ENCODE data around the gene CACNA1C.
"Not testable (repeated sequence)": the region's sequence is repeated elsewhere in the genome, so short reads cannot be mapped to it uniquely, and the experiment has no call there.

Gene CACNA1C

GRCh38 chr12:2733493-2734355 lies 680.9 kb downstream of the CACNA1C start:
- no peak for DNase-seq

GRCh38 chr12:2735432-2735831 lies 682.6 kb downstream of the CACNA1C start:
- DNase-seq, result no peak

GRCh38 chr12:2737656-2738241 lies 685.0 kb downstream of the CACNA1C start:
- no peak for DNase-seq

- DNase-seq, result no peak
These were observed 686.3 kb downstream of the CACNA1C start for GRCh38 chr12:2739069-2739468.

- no peak for DNase-seq
These were observed 687.2 kb downstream of the CACNA1C start for GRCh38 chr12:2739832-2740641.

GRCh38 chr12:2742037-2742436 lies 689.2 kb downstream of the CACNA1C start:
- DNase-seq, result not testable (repeated sequence)

- no peak for DNase-seq
These were observed 690.7 kb downstream of the CACNA1C start for GRCh38 chr12:2743478-2743877.

- no peak for DNase-seq
These were observed 692.9 kb downstream of the CACNA1C start for GRCh38 chr12:2745655-2746054.

Data from stimulated activated naive CD4-positive, alpha-beta T cell treated with Interleukin-2 at 50 U/mL for 16 hours (primary cell).